Measurements from ENCODE around the gene IMPDH1.

DNA sequence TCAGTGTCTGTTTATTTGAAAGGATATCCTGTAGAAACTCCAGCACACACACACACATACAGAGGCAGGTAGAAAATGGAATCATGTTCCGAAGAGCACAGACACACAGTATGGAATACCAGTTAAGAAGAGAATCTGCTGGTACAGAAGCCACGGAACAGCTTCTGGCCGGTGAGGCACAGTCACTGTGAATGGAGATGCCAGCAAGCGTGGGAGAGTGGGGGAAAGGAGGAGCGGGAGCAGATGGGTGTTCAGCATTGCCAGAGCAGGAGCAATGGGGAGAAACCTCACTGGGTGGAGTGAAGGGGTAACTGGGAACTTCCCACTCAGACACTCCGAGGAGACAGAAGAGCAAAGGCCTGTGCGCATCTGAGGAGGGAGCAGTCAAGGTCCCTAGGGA is 9.5 kb upstream of the IMPDH1 start:
- TF ChIP-seq CTCF (IDR thresholded peaks at IDR 0.05 in 2 of 3, conservative IDR thresholded peaks at IDR 0.05 in 1 of 3; ENCODE audit: insufficient read depth in 2 of 3, low read depth in 1 of 3, low read length in 3 of 3) (no peak), SMARCA4 (IDR thresholded peaks at IDR 0.05) (no peak), MBD2 (IDR thresholded peaks at IDR 0.05; ENCODE audit: borderline replicate concordance, low read depth) (no peak), BRCA1 (IDR thresholded peaks at IDR 0.05) (no peak), BRCA1 (CRISPR knock-in tag; IDR thresholded peaks at IDR 0.05) (no peak), EZH2 (IDR thresholded peaks at IDR 0.05; ENCODE audit: borderline replicate concordance, low read depth, low read length) (no peak), HSF4 (CRISPR knock-in tag; IDR thresholded peaks at IDR 0.05; ENCODE audit: borderline replicate concordance) (no peak), ZC3H4 (CRISPR knock-in tag; IDR thresholded peaks at IDR 0.05; ENCODE audit: borderline replicate concordance) (no peak), TSC22D4 (tag; IDR thresholded peaks at IDR 0.05) (no peak)
